NCI-H510A (cell line): ENCODE data around the gene UBAP1.
"Not testable (repeated sequence)": the region's sequence is repeated elsewhere in the genome, so short reads cannot be mapped to it uniquely, and the experiment has no call there.

Experiments used
- DNase-seq: peaks from one replicate; lab custom pipeline; 2025; lab: John Stamatoyannopoulos, UW

The UBAP1 gene

GRCh38 chr9:34178436-34179212 is at the start of gene UBAP1:
TSS of gene UBAP1 (plus strand) at chr9:34179043. CDS start at chr9:34220915, 41,872 bp downstream.
- peak; percentile 85 for DNase-seq

- no peak for DNase-seq
These were observed 47.3 kb upstream of the UBAP1 start for GRCh38 chr9:34131571-34131970.

- DNase-seq, result no peak
These were observed 45.4 kb upstream of the UBAP1 start for GRCh38 chr9:34133436-34133949.

- DNase-seq, result no peak
These were observed 44.3 kb upstream of the UBAP1 start for GRCh38 chr9:34134521-34134920.

GRCh38 chr9:34138644-34139043 is 40.2 kb upstream of the UBAP1 start:
- DNase-seq, result not testable (repeated sequence)

GRCh38 chr9:34139477-34140146 is 39.2 kb upstream of the UBAP1 start:
- no peak for DNase-seq

GRCh38 chr9:34140853-34141252 is 38.0 kb upstream of the UBAP1 start:
- no peak for DNase-seq

GRCh38 chr9:34143116-34143515 is 35.7 kb upstream of the UBAP1 start:
- no peak for DNase-seq

GRCh38 chr9:34145165-34145564 is 33.7 kb upstream of the UBAP1 start:
- no peak for DNase-seq

- DNase-seq, result no peak
These were observed 27.4 kb upstream of the UBAP1 start for GRCh38 chr9:34151398-34151797.

- no peak for DNase-seq
These were observed 24.8 kb upstream of the UBAP1 start for GRCh38 chr9:34154057-34154456.

GRCh38 chr9:34157318-34157717 is 21.5 kb upstream of the UBAP1 start:
- DNase-seq, result no peak

- no peak for DNase-seq
These were observed 20.9 kb upstream of the UBAP1 start for GRCh38 chr9:34157898-34158297.

- DNase-seq, result peak; percentile 81
These were observed 20.4 kb upstream of the UBAP1 start for GRCh38 chr9:34158362-34158869.

- DNase-seq, result no peak
These were observed 15.4 kb upstream of the UBAP1 start for GRCh38 chr9:34163434-34163833.

GRCh38 chr9:34169125-34169524 is 9.7 kb upstream of the UBAP1 start:
- DNase-seq, result no peak

- DNase-seq, result no peak
These were observed 8.4 kb upstream of the UBAP1 start for GRCh38 chr9:34170237-34170991.

- DNase-seq, result no peak
These were observed 6.9 kb upstream of the UBAP1 start for GRCh38 chr9:34171753-34172535.

- DNase-seq, result no peak
These were observed 2.8 kb upstream of the UBAP1 start for GRCh38 chr9:34176089-34176488.

- no peak for DNase-seq
These were observed 1.0 kb upstream of the UBAP1 start for GRCh38 chr9:34177593-34178435.
